WTC11 (cell line): ENCODE results near the gene RNASEH2C. TPM values are rescaled to one million over a fixed set of nuclear protein-coding genes. Genes with fewer than 3 reads are reported as not detected.
"Not testable (repeated sequence)": the region's sequence is repeated elsewhere in the genome, so short reads cannot be mapped to it uniquely, and the experiment has no call there.

ENCODE experiments used
- ATAC-seq: fragments of 200-7000 bp; cut with Tn5 transposase; 2 replicates; pipeline ENCODE4 v1.10.0; 2021; ENCODE audit warnings: mild to moderate bottlenecking, moderate library complexity
- CTCF ChIA-PET: fragments of 300-600 bp; sonication (Branson Sonifier 250); formaldehyde crosslinking; loops from one replicate; lab custom pipeline; 2021; ENCODE audit warnings: antibody characterized with exemption; lab: Charles Lee
- POLR2A ChIA-PET: fragments of 350-600 bp; sonication (Branson Sonifier 250); formaldehyde crosslinking; loops from one replicate; lab custom pipeline; 2021; ENCODE audit warnings: antibody characterized with exemption; lab: Charles Lee
- DNase-seq: peaks from one replicate; pipeline ENCODE4 v3.0.0; 2021; ENCODE audit warnings: low spot score
- H3K27ac Mint-ChIP-seq: 2 replicates; pipeline ENCODE4 v1.8.0; 2021; ENCODE audit warnings: mixed read lengths
- H3K27me3 Mint-ChIP-seq: 2 replicates; pipeline ENCODE4 v1.8.0; 2021; ENCODE audit warnings: low read depth, mild to moderate bottlenecking, moderate library complexity, mixed read lengths
- H3K36me3 Mint-ChIP-seq: 2 replicates; pipeline ENCODE4 v1.8.0; 2021; ENCODE audit warnings: mixed read lengths
- H3K4me1 Mint-ChIP-seq: 2 replicates; pipeline ENCODE4 v1.8.0; 2022; ENCODE audit warnings: mixed read lengths
- H3K4me3 Mint-ChIP-seq: 2 replicates; pipeline ENCODE4 v1.8.0; 2021; ENCODE audit warnings: mild to moderate bottlenecking, moderate library complexity, mixed read lengths
- H3K9me3 Mint-ChIP-seq: 2 replicates; pipeline ENCODE4 v1.8.0; 2021; ENCODE audit warnings: mixed read lengths
- EMX1 ChIP-seq: fragments of 250-450 bp; sonication (Bioruptor Pico); IDR thresholded peaks from 2 replicates; pipeline ENCODE4 v1.8.0; 2021; ENCODE audit warnings: mild to moderate bottlenecking
- FOXK1 ChIP-seq: sonication (generic); formaldehyde crosslinking; IDR thresholded peaks from 2 replicates; pipeline ENCODE4 v1.8.0; 2022; ENCODE audit warnings: mild to moderate bottlenecking, moderate library complexity, missing genetic modification reagents
- GTF2I ChIP-seq: fragments of 250-450 bp; sonication (Bioruptor Pico); conservative IDR thresholded peaks from 2 replicates; pipeline ENCODE4 v1.4.0; 2021; ENCODE audit warnings: mild to moderate bottlenecking
- JAZF1 ChIP-seq: fragments of 250-450 bp; sonication (Bioruptor Pico); IDR thresholded peaks from 2 replicates; pipeline ENCODE4 v1.9.0; 2021; ENCODE audit warnings: moderate library complexity, mild to moderate bottlenecking, inconsistent platforms
- JUN ChIP-seq: sonication (generic); formaldehyde crosslinking; IDR thresholded peaks from 2 replicates; pipeline ENCODE4 v1.8.0; 2023; ENCODE audit warnings: mild to moderate bottlenecking, missing genetic modification reagents
- KAT7 ChIP-seq: sonication (generic); formaldehyde crosslinking; IDR thresholded peaks from 2 replicates; pipeline ENCODE4 v1.8.1; 2023; ENCODE audit warnings: missing genetic modification reagents, mild to moderate bottlenecking, borderline replicate concordance
- NFE2L1 ChIP-seq: sonication (generic); formaldehyde crosslinking; IDR thresholded peaks from 2 replicates; pipeline ENCODE4 v1.8.1; 2023; ENCODE audit warnings: missing genetic modification reagents
- NR3C1 ChIP-seq: sonication (generic); formaldehyde crosslinking; conservative IDR thresholded peaks from 2 replicates; pipeline ENCODE4 v1.8.1; 2023; ENCODE audit warnings: low read depth, mild to moderate bottlenecking, missing genetic modification reagents
- PRRX2 ChIP-seq: fragments of 250-450 bp; sonication (Bioruptor Pico); IDR thresholded peaks from 2 replicates; pipeline ENCODE4 v1.8.0; 2021; ENCODE audit warnings: mild to moderate bottlenecking
- RELA ChIP-seq: sonication (generic); formaldehyde crosslinking; IDR thresholded peaks from 2 replicates; pipeline ENCODE4 v1.8.1; 2022; ENCODE audit warnings: missing genetic modification reagents, mild to moderate bottlenecking, borderline replicate concordance
- SMAD4 ChIP-seq: sonication (generic); formaldehyde crosslinking; IDR thresholded peaks from 2 replicates; pipeline ENCODE4 v1.8.0; 2022; ENCODE audit warnings: mild to moderate bottlenecking, missing genetic modification reagents
- SP1 ChIP-seq: sonication (generic); formaldehyde crosslinking; conservative IDR thresholded peaks from 2 replicates; pipeline ENCODE4 v1.8.1; 2022; ENCODE audit warnings: missing genetic modification reagents
- ZNF423 ChIP-seq: fragments of 250-450 bp; sonication (Bioruptor Pico); IDR thresholded peaks from 2 replicates; pipeline ENCODE4 v2.1.2; 2022; ENCODE audit warnings: mild to moderate bottlenecking, moderate library complexity
- total RNA-seq: library from RNA; stranded (reverse); gene quantifications from 3 replicates; pipeline ENCODE4 v1.2.3, GENCODE V29; 2021
- TF ChIP-seq, protein P1 (sequence below): sonication (generic); formaldehyde crosslinking; IDR thresholded peaks from 2 replicates; pipeline ENCODE4 v1.8.0; 2022; ENCODE audit warnings: mild to moderate bottlenecking, missing genetic modification reagents
- TF ChIP-seq, protein P2 (sequence below): fragments of 250-450 bp; sonication (Bioruptor Pico); conservative IDR thresholded peaks from 2 replicates; pipeline ENCODE4 v1.9.0; 2021; ENCODE audit warnings: mild to moderate bottlenecking
- TF ChIP-seq, protein P3 (sequence below): fragments of 250-450 bp; sonication (Bioruptor Pico); IDR thresholded peaks from 2 replicates; pipeline ENCODE4 v1.9.0; 2021; ENCODE audit warnings: mild to moderate bottlenecking

RNASEH2C gene
- total RNA-seq, 1 experiment from 2014 or later: 42.1 TPM

DNA sequence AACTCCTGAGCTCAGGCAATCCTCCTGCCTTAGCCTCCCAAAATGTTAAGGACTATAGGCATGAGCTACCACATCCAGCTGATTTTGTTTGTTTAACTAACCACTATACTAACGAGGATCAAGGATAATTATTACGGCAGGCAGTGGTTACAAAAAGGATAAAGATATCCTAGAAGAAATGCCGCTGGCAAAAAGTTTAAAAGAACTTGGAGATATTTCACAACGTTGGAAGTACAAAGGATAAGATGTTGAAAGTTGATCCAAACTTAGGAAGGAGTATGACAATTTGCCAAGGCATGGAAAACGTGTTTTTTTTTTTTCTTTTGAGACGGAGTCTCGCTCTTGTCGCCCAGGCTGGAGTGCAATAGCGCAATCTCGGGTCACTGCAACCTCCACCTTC, 46.8 kb upstream of the RNASEH2C start (continued):
- TF ChIP-seq, protein P1, sequence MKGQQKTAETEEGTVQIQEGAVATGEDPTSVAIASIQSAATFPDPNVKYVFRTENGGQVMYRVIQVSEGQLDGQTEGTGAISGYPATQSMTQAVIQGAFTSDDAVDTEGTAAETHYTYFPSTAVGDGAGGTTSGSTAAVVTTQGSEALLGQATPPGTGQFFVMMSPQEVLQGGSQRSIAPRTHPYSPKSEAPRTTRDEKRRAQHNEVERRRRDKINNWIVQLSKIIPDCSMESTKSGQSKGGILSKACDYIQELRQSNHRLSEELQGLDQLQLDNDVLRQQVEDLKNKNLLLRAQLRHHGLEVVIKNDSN (CRISPR knock-in tag): no peak
- TF ChIP-seq EMX1 (CRISPR knock-in tag): no peak
- TF ChIP-seq, protein P2, sequence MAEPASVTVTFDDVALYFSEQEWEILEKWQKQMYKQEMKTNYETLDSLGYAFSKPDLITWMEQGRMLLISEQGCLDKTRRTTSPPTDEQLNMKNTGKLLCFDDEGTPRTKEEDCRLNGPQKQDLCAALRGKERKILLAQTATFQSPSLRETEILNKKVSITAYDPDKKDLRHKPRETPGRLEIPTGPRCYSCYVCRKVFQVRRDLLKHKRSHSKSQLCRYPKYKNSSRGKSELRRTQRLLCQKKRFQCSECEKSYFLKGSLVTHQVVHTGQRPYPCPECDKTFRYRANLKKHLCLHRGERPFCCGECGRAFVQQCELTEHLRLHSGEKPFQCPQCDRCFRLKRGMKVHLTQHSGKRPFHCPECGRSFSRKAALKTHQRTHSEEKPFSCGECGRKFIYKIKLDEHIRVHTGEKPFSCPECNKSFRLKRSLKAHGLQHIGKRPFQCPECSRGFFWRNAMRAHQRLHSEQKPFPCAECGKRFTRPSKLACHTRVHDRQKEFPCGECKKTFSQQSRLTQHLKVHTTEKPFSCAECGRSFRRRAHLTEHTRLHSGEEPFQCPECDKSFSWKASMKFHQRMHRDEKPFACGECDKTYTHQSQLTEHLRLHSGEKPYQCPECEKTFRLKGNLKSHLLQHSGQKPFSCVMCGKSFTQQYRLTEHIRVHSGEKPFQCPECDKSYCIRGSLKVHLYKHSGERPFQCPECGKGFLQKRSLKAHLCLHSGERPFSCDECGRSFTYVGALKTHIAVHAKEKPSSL (CRISPR knock-in tag): no peak
- TF ChIP-seq RELA (CRISPR knock-in tag): no peak

DNA sequence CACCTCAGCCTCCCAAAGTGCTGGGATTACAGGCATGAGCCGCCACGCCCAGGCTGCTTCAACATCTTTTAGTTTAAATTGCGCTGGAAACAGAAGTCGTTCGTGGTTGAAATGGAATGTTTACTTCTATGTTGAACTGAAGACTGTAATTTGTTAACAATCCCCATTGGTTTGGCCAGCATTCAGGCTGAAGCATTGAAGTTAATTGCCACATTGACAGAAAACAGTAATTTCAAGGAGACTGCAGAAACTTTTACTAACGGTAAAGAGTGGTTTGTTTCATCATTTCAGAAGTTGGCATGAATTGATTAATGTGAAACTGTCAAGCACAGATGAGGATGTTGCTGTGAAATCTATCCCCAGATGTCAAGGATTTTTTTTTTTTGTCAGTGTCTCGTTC, 45.9 kb upstream of the RNASEH2C start:
- Mint-ChIP-seq H3K27me3 (peaks cover 14% of the 10 kb centered on the region; the same call in 1 of the 2 replicates), H3K36me3 (no peaks in the 10 kb centered on the region), H3K9me3 (peaks cover 21% of the 10 kb centered on the region; the same call in 1 of the 2 replicates), H3K4me3 (no peak overlapping the region), H3K4me1 (no peaks in the 10 kb centered on the region), H3K27ac (no peak overlapping the region)
- ATAC-seq (no peak), DNase-seq (no peak)
- ChIA-PET CTCF (interaction anchor here (0.6 kb wide), 1 partner anchor 51 kb away, joined by 4 read pairs; no protein-coding TSS in a partner anchor), POLR2A (no interaction called here)
- TF ChIP-seq SMAD4 (CRISPR knock-in tag): no peak

DNA sequence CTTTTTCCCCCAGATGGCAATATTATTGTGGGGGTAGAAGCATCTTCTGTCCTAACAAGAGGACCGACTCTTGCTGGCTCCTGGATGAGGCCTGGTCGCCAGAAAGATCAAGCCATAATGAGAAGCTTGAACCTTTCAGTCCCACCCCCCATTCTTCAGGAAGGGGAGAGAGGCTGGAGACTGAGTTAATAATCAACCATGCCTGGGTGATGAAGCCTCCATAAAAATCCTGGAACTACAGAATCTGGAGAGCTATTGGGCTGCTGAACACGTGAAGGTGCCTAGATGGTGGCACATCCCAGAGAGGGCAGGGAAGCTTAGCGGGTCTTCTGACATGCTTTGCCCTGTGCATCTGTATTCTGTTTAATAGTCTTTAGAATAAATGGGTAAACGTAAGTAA, 43.8 kb upstream of the RNASEH2C start:
- Mint-ChIP-seq H3K27me3 (peaks cover 16% of the 10 kb centered on the region), H3K4me1 (no peaks in the 10 kb centered on the region), H3K9me3 (peaks cover 24% of the 10 kb centered on the region), H3K27ac (no peak overlapping the region), H3K4me3 (no peak overlapping the region), H3K36me3 (no peaks in the 10 kb centered on the region)
- TF ChIP-seq SP1 (CRISPR knock-in tag): no peak
- TF ChIP-seq KAT7 (CRISPR knock-in tag): no peak
- TF ChIP-seq PRRX2: no peak
- no peak for TF ChIP-seq NFE2L1
- no peak for TF ChIP-seq NR3C1 (CRISPR knock-in tag)
- no peak for TF ChIP-seq ZNF423
- TF ChIP-seq GTF2I (CRISPR knock-in tag): no peak
- TF ChIP-seq, protein P3, sequence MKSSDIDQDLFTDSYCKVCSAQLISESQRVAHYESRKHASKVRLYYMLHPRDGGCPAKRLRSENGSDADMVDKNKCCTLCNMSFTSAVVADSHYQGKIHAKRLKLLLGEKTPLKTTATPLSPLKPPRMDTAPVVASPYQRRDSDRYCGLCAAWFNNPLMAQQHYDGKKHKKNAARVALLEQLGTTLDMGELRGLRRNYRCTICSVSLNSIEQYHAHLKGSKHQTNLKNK (CRISPR knock-in tag): no peak
- no peak for TF ChIP-seq JUN (CRISPR knock-in tag)
- no peak for TF ChIP-seq FOXK1 (CRISPR knock-in tag)
- TF ChIP-seq JAZF1 (CRISPR knock-in tag): no peak
- POLR2A ChIA-PET: no interaction called here
- CTCF ChIA-PET: interaction anchor here (0.7 to 1.2 kb wide), 4 partner anchors 15 to 139 kb away, joined by 3 to 6 read pairs (median 3); no protein-coding TSS in a partner anchor
- no peak for ATAC-seq
- DNase-seq: no peak

DNA sequence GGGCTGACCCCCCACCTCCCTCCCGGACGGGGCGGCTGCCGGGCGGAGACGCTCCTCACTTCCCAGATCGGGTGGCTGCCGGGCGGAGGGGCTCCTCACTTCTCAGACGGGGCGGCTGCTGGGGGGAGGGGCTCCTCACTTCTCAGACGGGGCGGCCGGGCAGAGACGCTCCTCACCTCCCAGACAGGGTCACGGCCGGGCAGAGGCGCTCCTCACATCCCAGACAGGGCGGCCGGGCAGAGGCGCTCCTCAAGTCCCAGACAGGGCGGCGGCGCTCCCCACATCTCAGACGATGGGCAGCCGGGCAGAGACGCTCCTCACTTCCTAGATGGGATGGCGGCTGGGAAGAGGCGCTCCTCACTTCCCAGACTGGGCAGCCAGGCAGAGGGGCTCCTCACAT, 42.2 kb upstream of the RNASEH2C start:
- CTCF ChIA-PET, DNase-seq, H3K4me1 Mint-ChIP-seq, ATAC-seq, POLR2A ChIA-PET, H3K4me3 Mint-ChIP-seq, H3K36me3 Mint-ChIP-seq, H3K27ac Mint-ChIP-seq: not testable (repeated sequence)
- Mint-ChIP-seq H3K9me3 (peaks cover 26% of the 10 kb centered on the region), H3K27me3 (peaks cover 21% of the 10 kb centered on the region)

DNA sequence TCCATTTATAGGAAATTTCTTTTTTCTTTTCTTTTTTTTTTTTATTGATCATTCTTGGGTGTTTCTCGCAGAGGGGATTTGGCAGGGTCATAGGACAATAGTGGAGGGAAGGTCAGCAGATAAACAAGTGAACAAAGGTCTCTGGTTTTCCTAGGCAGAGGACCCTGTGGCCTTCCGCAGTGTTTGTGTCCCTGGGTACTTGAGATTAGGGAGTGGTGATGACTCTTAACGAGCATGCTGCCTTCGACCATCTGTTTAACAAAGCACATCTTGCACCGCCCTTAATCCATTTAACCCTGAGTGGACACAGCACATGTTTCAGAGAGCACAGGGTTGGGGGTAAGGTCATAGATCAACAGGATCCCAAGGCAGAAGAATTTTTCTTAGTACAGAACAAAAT, 41.6 kb upstream of the RNASEH2C start:
- H3K4me3 Mint-ChIP-seq, H3K27ac Mint-ChIP-seq, POLR2A ChIA-PET, DNase-seq, CTCF ChIA-PET, H3K4me1 Mint-ChIP-seq, ATAC-seq, H3K36me3 Mint-ChIP-seq: not testable (repeated sequence)
- peaks cover 21% of the 10 kb centered on the region for H3K27me3 Mint-ChIP-seq
- peaks cover 31% of the 10 kb centered on the region for H3K9me3 Mint-ChIP-seq
